ENCODE data around the gene PLAGL1.

Gene PLAGL1

GRCh38 chr6:143963158-143963919 lies 44.7 kb downstream of the PLAGL1 start:
- no peak for DNase-seq

GRCh38 chr6:143961886-143962878 lies 45.9 kb downstream of the PLAGL1 start:
- no peak for DNase-seq

- DNase-seq: no peak
Observed at GRCh38 chr6:143961066-143961465, 47.0 kb downstream of the PLAGL1 start.

GRCh38 chr6:143959927-143960326 lies 48.1 kb downstream of the PLAGL1 start:
- no peak for DNase-seq

GRCh38 chr6:143958839-143959399 lies 49.1 kb downstream of the PLAGL1 start:
- no peak for DNase-seq

GRCh38 chr6:143957679-143958274 lies 50.3 kb downstream of the PLAGL1 start:
- no peak for DNase-seq

- no peak for DNase-seq
Observed at GRCh38 chr6:143955971-143956370, 52.1 kb downstream of the PLAGL1 start.

GRCh38 chr6:143953922-143954321 lies 54.1 kb downstream of the PLAGL1 start:
- no peak for DNase-seq

GRCh38 chr6:143952947-143953701 lies 54.9 kb downstream of the PLAGL1 start:
- DNase-seq: no peak

- no peak for DNase-seq
Observed at GRCh38 chr6:143952060-143952778, 55.8 kb downstream of the PLAGL1 start.

GRCh38 chr6:143950875-143951274 lies 57.2 kb downstream of the PLAGL1 start:
- no peak for DNase-seq

GRCh38 chr6:143949962-143950361 lies 58.1 kb downstream of the PLAGL1 start:
- DNase-seq: no peak

GRCh38 chr6:143949535-143949934 lies 58.5 kb downstream of the PLAGL1 start:
- DNase-seq: no peak

GRCh38 chr6:143948208-143948607 lies 59.9 kb downstream of the PLAGL1 start:
- DNase-seq: no peak

GRCh38 chr6:143941852-143942627 lies 66.0 kb downstream of the PLAGL1 start:
- peak; percentile 7 for DNase-seq

GRCh38 chr6:143940011-143940597 lies 68.0 kb downstream of the PLAGL1 start:
- no peak for DNase-seq

GRCh38 chr6:143939364-143939763 lies 68.7 kb downstream of the PLAGL1 start:
- DNase-seq: no peak

- DNase-seq: no peak
Observed at GRCh38 chr6:143937668-143937970, 70.4 kb downstream of the PLAGL1 start.

GRCh38 chr6:143936778-143937667 lies 71.0 kb downstream of the PLAGL1 start:
- DNase-seq: no peak

GRCh38 chr6:143936347-143936746 lies 71.7 kb downstream of the PLAGL1 start:
- DNase-seq: no peak
